Measurements from ENCODE around the gene AFP. TPM values are rescaled to one million over a fixed set of nuclear protein-coding genes. Genes with fewer than 3 reads are reported as not detected.

The AFP gene
- total RNA-seq, 1 experiment from 2014 or later = 4.9 TPM

DNA sequence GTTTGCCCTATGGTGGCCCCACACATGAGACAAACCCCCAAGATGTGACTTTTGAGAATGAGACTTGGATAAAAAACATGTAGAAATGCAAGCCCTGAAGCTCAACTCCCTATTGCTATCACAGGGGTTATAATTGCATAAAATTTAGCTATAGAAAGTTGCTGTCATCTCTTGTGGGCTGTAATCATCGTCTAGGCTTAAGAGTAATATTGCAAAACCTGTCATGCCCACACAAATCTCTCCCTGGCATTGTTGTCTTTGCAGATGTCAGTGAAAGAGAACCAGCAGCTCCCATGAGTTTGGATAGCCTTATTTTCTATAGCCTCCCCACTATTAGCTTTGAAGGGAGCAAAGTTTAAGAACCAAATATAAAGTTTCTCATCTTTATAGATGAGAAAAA lies 17.3 kb upstream of the AFP start:
- no peak overlapping the region for H3K27ac ChIP-seq (ENCODE audit: insufficient read length, low read depth, low read length)
- H4K20me1 ChIP-seq (ENCODE audit: control insufficient read depth, insufficient read depth, insufficient read length) = no peaks in the 10 kb centered on the region
- DNase-seq = no peak
- no peak overlapping the region for H2AK5ac ChIP-seq (ENCODE audit: insufficient read length, low read length)
- WGBS (ENCODE audit: extremely low coverage, insufficient read length, low lambda C conversion rate) = no CpG with 5 or more reads among the region's 1 CpG
- H3T11ph ChIP-seq (ENCODE audit: low read length) = no peak overlapping the region
- H2BK5ac ChIP-seq (ENCODE audit: insufficient read length, low read length) = no peak overlapping the region
- H3K23me2 ChIP-seq (ENCODE audit: insufficient read length, low read depth, low read length, poor library complexity, severe bottlenecking) = no peaks in the 10 kb centered on the region
- Mint-ChIP-seq H3K4me3 (no peak overlapping the region), H3K27ac (no peak overlapping the region), H3K9me3 (no peaks in the 10 kb centered on the region), H3K4me1 (peaks cover 3 to 4% of the 10 kb centered on the region in 2 experiments; a peak in 3 of 4 replicates), H3K27me3 (ENCODE audit: low read depth) (no peaks in the 10 kb centered on the region), H3K36me3 (ENCODE audit: insufficient read depth in 1 of 3, low read depth in 3 of 3) (no peaks in the 10 kb centered on the region)
- TF ChIP-seq, protein P1, sequence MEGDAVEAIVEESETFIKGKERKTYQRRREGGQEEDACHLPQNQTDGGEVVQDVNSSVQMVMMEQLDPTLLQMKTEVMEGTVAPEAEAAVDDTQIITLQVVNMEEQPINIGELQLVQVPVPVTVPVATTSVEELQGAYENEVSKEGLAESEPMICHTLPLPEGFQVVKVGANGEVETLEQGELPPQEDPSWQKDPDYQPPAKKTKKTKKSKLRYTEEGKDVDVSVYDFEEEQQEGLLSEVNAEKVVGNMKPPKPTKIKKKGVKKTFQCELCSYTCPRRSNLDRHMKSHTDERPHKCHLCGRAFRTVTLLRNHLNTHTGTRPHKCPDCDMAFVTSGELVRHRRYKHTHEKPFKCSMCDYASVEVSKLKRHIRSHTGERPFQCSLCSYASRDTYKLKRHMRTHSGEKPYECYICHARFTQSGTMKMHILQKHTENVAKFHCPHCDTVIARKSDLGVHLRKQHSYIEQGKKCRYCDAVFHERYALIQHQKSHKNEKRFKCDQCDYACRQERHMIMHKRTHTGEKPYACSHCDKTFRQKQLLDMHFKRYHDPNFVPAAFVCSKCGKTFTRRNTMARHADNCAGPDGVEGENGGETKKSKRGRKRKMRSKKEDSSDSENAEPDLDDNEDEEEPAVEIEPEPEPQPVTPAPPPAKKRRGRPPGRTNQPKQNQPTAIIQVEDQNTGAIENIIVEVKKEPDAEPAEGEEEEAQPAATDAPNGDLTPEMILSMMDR (conservative IDR thresholded peaks at IDR 0.05) = no peak
- H3K79me1 ChIP-seq (ENCODE audit: insufficient read depth, low read depth, low read length, poor library complexity, severe bottlenecking) = no peaks in the 10 kb centered on the region
- no peak overlapping the region for H3K23ac ChIP-seq (ENCODE audit: insufficient read length, low read depth, low read length)
- H3K9ac ChIP-seq (ENCODE audit: extremely low read depth, insufficient read length, low read length) = no peak overlapping the region
- H3K4ac ChIP-seq (ENCODE audit: low read depth, low read length) = no peak overlapping the region
- no peak overlapping the region for H3K4me2 ChIP-seq (ENCODE audit: insufficient read depth, insufficient read length, low read length)
- H4K91ac ChIP-seq (ENCODE audit: insufficient read length, low read depth, low read length) = no peak overlapping the region
- H3K27me3 ChIP-seq (ENCODE audit: insufficient read depth, low read length) = no peaks in the 10 kb centered on the region
- H2BK12ac ChIP-seq (ENCODE audit: insufficient read length, low read depth, low read length) = no peak overlapping the region
- no peaks in the 10 kb centered on the region for H3K4me1 ChIP-seq (ENCODE audit: insufficient read depth, low read length)
- no peak overlapping the region for H4K8ac ChIP-seq (replicated peaks; ENCODE audit: insufficient read length, low read depth, low read length)
- H3K9me3 ChIP-seq (ENCODE audit: control insufficient read depth, low read depth, low read length) = no peaks in the 10 kb centered on the region
- no peaks in the 10 kb centered on the region for H3K79me2 ChIP-seq (ENCODE audit: insufficient read depth, low read length)
- no peak overlapping the region for H2BK15ac ChIP-seq (ENCODE audit: low read depth, low read length)
- no peak overlapping the region for H3K18ac ChIP-seq (ENCODE audit: insufficient read length, low read depth, low read length)
- no peak overlapping the region for H2BK20ac ChIP-seq (ENCODE audit: low read depth, low read length, poor library complexity, severe bottlenecking)
- no peak overlapping the region for H3K56ac ChIP-seq (ENCODE audit: insufficient read length, low read depth, low read length)
- H4K5ac ChIP-seq (ENCODE audit: insufficient read length, low read depth, low read length) = no peak overlapping the region
- no peak overlapping the region for H2AFZ ChIP-seq (ENCODE audit: low read length)
- H3K14ac ChIP-seq (ENCODE audit: insufficient read depth, low read length) = no peak overlapping the region
- H2BK120ac ChIP-seq (ENCODE audit: low read depth, low read length, poor library complexity, severe bottlenecking) = no peak overlapping the region
